Esophagus squamous epithelium (tissue), 5 donors: ENCODE data around the gene C20orf96. TPM values are rescaled to one million over a fixed set of nuclear protein-coding genes. Genes with fewer than 3 reads are reported as not detected.

Experiments
- DNase-seq: peaks from one replicate; lab custom pipeline; 2025; lab: John Stamatoyannopoulos, UW
- H3K27ac ChIP-seq, 4 donors: fragments of 200-600 bp; sonication (generic); one replicate each; pipeline ENCODE4 v1.5.1; 2016 to 2019; ENCODE audit warnings: mild to moderate bottlenecking in 1 of 4
- H3K27me3 ChIP-seq, 4 donors: fragments of 200-600 bp; sonication (generic); 1 replicate in 3 of 4; 2 replicates in 1 of 4; pipeline versions ENCODE4 v1.5.1 to v1.6.0; 2017 to 2021; ENCODE audit warnings: antibody characterized with exemption in 1 of 4
- H3K36me3 ChIP-seq, 3 donors: fragments of 200-600 bp; sonication (generic); one replicate each; pipeline ENCODE4 v1.5.1; 2016 to 2019
- H3K4me1 ChIP-seq, 3 donors: fragments of 200-600 bp; sonication (generic); one replicate each; pipeline ENCODE4 v1.5.1; 2017 to 2019
- H3K4me3 ChIP-seq, 4 donors: fragments of 200-600 bp; sonication (generic); 1 replicate in 3 of 4; 2 replicates in 1 of 4; pipeline ENCODE4 v1.5.1; 2016 to 2019; ENCODE audit warnings: mild to moderate bottlenecking in 2 of 4, moderate library complexity in 1 of 4
- H3K9me3 ChIP-seq, 3 donors: fragments of 200-600 bp; sonication (generic); one replicate each; pipeline ENCODE4 v1.5.1; 2016 to 2019
- POLR2A ChIP-seq, 4 donors: fragments of 450-650 bp; IDR thresholded peaks; one replicate each; pipeline ENCODE4 v1.6.1; 2017; ENCODE audit warnings: antibody characterized with exemption in 4 of 4, mild to moderate bottlenecking in 4 of 4, moderate library complexity in 3 of 4
- WGBS, 2 donors: methylation state at CpG; one replicate each; pipeline ENCODE4 v1.1.5; 2018; 5-methylcytosine and 5-hydroxymethylcytosine counted together
- intact Hi-C: fragments of 100-400 bp; cut with DNase I; formaldehyde crosslinking; loops from one replicate; pipeline ENCODE4 v1.15.0; 2022
- total RNA-seq, 4 donors: library from RNA; depleted of rRNA; stranded (reverse); fragments of >200 nt; gene quantifications; one replicate each; pipeline ENCODE4 v1.1.0, GENCODE V29; 2016
- TF ChIP-seq, protein P1 (sequence below), 6 experiments: fragments of 450-650 bp in 4 of 6; fragments of 200-600 bp in 2 of 6; sonication (generic) in 2 of 6; IDR thresholded peaks; one replicate each; pipeline ENCODE4 v1.5.1; 2016 to 2019; ENCODE audit warnings: antibody characterized with exemption in 6 of 6, mild to moderate bottlenecking in 4 of 6, moderate library complexity in 4 of 6
- donor health status: DM: yes; HTN: yes; CAD: no.

C20orf96 gene
- total RNA-seq, 4 donors from 2014 or later: 0.19 to 1.1 (median 0.89) TPM

DNA sequence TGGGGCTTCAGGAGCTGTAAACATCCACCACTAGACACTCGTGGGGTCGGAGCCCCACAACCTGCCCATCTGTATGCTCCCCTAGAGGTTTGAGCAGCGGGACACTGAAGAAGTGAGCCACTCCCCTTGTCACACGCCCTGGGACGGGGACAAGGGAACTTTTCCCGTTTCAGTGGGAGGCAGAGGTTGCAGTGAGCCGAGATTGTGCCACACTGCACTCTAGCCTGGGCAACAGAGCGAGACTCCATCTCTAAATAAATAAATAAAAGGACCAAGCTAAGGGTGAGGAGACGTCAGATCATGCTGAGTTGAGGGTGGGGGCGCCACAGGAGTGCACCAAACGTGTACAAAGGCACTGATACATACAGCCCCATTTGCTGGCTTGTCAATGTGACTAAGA, 15.2 kb upstream of the C20orf96 start:
- WGBS, 2 donors: 70 to 79% methylated on average over 7 to 9 of the region's 11 CpGs
- DNase-seq: no peak
- no peaks in the 10 kb centered on the region for H3K9me3 ChIP-seq
- intact Hi-C loops: no loop called here
- TF ChIP-seq, protein P1, sequence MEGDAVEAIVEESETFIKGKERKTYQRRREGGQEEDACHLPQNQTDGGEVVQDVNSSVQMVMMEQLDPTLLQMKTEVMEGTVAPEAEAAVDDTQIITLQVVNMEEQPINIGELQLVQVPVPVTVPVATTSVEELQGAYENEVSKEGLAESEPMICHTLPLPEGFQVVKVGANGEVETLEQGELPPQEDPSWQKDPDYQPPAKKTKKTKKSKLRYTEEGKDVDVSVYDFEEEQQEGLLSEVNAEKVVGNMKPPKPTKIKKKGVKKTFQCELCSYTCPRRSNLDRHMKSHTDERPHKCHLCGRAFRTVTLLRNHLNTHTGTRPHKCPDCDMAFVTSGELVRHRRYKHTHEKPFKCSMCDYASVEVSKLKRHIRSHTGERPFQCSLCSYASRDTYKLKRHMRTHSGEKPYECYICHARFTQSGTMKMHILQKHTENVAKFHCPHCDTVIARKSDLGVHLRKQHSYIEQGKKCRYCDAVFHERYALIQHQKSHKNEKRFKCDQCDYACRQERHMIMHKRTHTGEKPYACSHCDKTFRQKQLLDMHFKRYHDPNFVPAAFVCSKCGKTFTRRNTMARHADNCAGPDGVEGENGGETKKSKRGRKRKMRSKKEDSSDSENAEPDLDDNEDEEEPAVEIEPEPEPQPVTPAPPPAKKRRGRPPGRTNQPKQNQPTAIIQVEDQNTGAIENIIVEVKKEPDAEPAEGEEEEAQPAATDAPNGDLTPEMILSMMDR (IDR thresholded peaks at IDR 0.05): no peak
- no peak for TF ChIP-seq POLR2A (IDR thresholded peaks at IDR 0.05)
- no peak overlapping the region for H3K4me3 ChIP-seq
- peaks cover 0 to 20% (median 0%) of the 10 kb centered on the region in 4 donors for H3K27me3 ChIP-seq
- no peaks in the 10 kb centered on the region for H3K36me3 ChIP-seq
- peaks cover 23 to 37% (median 26%) of the 10 kb centered on the region in 3 donors for H3K4me1 ChIP-seq
- no peak overlapping the region for H3K27ac ChIP-seq

DNA sequence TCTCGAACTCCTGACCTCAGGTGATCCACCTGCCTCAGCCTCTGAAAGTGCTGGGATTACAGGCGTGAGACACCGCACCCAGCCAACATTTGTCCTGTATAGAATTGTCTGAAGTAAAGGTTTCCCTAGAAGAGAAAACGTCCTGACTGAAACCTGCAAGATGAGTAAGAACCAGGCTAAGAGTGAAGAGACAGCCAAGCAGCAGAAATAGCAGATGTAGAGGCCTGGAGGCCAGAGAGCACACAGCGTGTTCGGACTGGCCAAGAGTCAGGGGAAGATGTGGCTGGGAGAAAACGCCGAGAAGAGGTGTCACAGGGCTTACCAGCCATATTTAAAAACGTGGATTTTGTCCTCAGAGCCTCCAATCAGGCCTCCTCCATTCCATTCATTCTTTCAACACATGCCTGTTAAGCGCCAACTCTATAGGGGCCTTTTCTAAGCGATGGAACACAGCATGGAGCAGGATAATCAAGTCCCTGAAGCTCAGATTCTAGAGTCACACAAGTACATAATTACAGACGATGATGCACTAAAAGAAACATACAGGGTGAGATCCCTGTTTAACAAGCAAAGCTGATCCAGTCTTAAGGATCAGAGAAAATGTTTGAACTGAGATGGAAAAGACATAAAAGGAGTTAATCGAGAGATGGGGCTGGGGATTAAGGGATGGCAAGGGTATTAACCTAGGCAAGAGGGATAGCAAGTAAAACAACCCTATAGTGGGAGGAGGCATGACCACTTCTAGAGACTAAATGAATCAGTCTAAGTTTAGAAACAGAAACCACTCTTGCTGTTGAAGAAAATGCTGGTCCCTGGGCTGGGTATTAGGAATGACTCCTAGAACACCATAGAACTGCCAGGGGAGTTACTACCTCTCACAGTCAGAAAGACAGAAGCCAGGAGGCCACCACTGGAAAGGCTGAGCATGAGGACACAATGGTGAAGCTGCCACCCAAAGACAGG, 11.6 kb upstream of the C20orf96 start:
- Histone ChIP-seq H3K27ac (no peak overlapping the region), H3K9me3 (no peaks in the 10 kb centered on the region), H3K36me3 (no peaks in the 10 kb centered on the region), H3K4me3 (no peak overlapping the region), H3K27me3 (peaks cover 0 to 9% (median 0%) of the 10 kb centered on the region in 4 donors), H3K4me1 (peaks cover 25 to 39% (median 32%) of the 10 kb centered on the region in 3 donors)
- intact Hi-C loops: no loop called here
- DNase-seq: no peak
- TF ChIP-seq POLR2A (IDR thresholded peaks at IDR 0.05): no peak
- TF ChIP-seq, protein P1 (IDR thresholded peaks at IDR 0.05): no peak
- 33 to 57% methylated on average over 12 to 13 of the region's 13 CpGs for WGBS, 2 donors

DNA sequence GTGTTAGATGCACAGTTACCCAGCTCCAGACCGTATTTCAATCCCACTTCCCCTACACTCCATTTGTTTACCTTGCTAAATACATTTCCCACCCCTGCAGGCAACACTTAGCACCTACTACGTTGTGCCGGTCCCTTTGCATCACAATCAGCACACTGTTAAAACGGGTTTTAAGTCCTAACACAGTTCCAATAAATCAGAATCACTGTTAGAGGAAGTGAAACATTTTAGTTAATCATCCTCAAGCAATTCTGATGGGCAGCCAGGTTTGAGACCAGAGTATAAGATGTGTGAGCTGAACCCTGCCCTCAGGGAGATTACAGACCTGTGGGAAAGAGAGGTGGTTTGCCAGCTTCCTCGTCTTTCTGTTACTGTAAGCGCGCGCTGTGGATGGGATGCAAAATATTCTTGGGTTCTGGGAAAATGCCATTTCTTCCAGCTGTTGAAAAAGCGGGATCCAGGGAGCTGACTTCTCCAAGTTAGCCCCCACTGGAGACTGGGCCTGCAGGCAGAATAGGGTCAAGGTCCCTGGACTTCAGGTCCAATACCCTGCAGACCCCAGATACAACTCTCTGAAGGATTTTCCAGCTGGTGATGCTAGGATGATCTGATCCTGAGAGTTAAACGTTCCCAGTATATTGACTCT, 9.9 kb upstream of the C20orf96 start:
- intact Hi-C loops: no loop called here

DNA sequence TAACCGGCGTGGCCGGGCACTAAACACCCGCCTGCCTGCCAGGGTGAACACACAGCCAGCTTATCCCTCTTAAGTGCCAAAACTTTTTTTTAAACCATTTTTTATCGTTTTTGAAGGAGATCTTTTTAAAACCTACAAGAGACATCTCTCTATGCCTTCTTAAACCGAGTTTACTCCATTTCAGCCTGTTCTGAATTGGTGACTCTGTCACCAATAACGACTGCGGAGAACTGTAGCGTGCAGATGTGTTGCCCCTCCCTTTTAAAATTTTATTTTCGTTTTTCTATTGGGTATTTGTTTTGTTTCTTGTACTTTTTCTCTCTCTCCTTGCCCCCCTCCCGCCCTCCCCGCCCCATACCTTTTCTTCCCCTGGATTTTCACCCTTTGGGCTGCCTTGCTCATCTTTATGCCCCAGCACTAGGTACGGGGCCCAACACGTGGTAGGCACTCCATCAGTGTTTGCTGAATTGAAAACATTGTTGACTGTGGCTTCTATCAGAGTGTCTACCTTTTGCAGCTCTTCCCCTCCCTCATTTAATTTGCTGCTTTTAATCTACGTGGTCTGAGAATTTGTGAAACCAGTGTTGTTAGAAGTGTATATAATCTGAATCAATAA, 8.3 kb upstream of the C20orf96 start:
- Histone ChIP-seq H3K4me1 (peaks cover 32 to 52% (median 33%) of the 10 kb centered on the region in 3 donors), H3K36me3 (no peaks in the 10 kb centered on the region), H3K27me3 (no peaks in the 10 kb centered on the region), H3K4me3 (peak overlapping the region; percentile 79 to 98 (median 86)), H3K27ac (peak overlapping the region; percentile 95 to 99 (median 96)), H3K9me3 (no peaks in the 10 kb centered on the region)
- no peak for DNase-seq
- intact Hi-C loops: no loop called here
- no peak for TF ChIP-seq POLR2A (IDR thresholded peaks at IDR 0.05)
- TF ChIP-seq, protein P1 (IDR thresholded peaks at IDR 0.05): no peak
- 3 to 4% methylated on average over 15 of the region's 15 CpGs for WGBS, 2 donors

More for the DNA sequence above, 9.9 kb upstream of the C20orf96 start:
- WGBS, 2 donors: 47 to 50% methylated on average over 9 to 10 of the region's 10 CpGs
- no peak for DNase-seq
- peak overlapping the region in 1 of 4 donors; percentile 87 for H3K4me3 ChIP-seq
- no peak for TF ChIP-seq POLR2A (IDR thresholded peaks at IDR 0.05)
- TF ChIP-seq, protein P1 (IDR thresholded peaks at IDR 0.05): no peak
- peak overlapping the region in 2 of 4 donors; percentile 26 to 37 for H3K27ac ChIP-seq
- peaks cover 0 to 9% (median 0%) of the 10 kb centered on the region in 4 donors for H3K27me3 ChIP-seq
- H3K4me1 ChIP-seq: peaks cover 32 to 52% (median 33%) of the 10 kb centered on the region in 3 donors
- no peaks in the 10 kb centered on the region for H3K9me3 ChIP-seq
- no peaks in the 10 kb centered on the region for H3K36me3 ChIP-seq
